GM19397 (cell line): ENCODE measurements around the gene ARID1B.

ENCODE experiments used
- ATAC-seq: cut with Tn5 transposase; IDR thresholded peaks from one replicate; pipeline ENCODE4 v1.9.1; 2021; ENCODE audit warnings: mild to moderate bottlenecking, moderate library complexity; ENCODE audit not compliant: unreplicated experiment

The ARID1B gene

DNA sequence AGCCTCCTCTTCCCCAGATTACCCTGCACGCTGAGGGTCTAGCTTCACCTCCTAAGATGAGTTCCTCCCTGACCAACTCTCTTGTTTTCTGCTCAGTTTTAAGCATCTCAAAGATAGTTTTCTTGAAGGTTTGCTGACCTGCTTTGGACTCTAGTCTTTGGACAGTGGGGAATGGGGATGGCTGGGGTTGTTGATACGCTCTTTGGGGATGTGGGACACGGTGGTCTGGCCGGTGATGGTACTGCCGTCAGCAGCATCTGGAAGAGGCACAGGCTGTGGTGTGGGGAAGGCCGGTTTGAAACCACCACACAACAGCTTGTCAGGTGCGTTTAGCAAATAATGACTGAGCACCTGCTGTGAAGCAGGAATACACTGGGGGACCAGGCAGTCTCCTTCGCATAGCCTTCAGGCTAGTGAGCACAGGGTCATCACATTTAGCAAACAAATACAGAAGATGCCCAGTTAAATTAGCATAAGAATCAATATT, 452.0 kb downstream of the ARID1B start:
- ATAC-seq = no peak

- ATAC-seq = no peak
Measured at GRCh38 chr6:157229713-157230112, 452.5 kb downstream of the ARID1B start.

DNA sequence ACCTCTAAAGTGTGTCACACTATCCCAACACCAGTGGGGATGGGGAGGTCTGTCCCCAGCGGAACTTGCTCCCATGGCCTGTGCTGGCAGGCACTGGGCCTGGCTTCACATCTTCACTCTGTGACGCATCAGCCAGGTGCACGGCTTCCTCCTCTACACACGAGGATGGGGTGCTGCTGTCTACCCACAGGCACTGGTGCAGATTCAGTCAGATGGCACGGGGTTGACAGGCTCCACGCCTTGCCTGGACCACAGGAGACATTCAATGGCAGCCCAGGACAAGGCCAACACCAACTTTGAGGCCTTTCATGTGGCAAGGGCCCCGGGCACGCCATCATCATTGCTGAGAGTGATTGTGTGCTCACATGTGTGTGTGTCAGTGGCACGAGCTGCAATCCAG, 453.7 kb downstream of the ARID1B start:
- no peak for ATAC-seq

DNA sequence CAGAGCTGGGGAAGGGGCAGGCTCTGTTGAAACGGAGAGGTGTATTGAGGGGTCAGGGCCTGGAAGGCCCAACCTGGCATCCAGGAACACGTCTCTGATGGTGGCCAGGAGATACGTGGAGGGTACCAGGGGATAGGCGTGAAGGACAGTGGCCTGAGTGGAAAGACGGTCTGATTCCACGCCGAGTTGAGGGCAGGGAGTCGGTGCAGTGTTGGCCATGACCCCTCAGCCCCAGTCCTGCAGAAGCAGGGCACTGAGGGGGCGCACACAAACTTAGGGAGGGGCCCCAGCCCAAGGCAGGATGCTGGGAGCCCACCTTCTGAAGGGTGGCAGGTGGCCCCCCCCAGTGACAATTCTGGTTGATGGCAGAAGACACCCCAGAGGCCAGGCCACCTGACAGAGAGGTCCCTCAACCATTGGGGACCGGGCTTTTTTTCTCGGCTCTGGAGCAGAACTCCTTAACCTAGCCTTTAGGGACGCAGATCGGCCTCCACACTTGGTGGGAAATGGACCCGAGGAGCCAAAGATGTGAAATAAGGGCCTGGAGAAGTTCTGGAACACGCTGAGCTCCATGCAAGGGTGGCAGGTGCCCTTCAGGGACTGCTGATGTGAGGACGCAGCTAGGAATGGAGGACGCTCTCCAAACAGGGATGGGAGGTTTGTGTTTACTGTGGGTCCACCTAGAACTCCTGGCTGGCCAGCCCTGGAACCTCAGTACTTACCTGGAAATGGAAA, 455.1 kb downstream of the ARID1B start:
- no peak for ATAC-seq

GRCh38 chr6:157233156-157233555, 456.0 kb downstream of the ARID1B start:
- no peak for ATAC-seq

GRCh38 chr6:157233686-157234085, 456.5 kb downstream of the ARID1B start:
- no peak for ATAC-seq

DNA sequence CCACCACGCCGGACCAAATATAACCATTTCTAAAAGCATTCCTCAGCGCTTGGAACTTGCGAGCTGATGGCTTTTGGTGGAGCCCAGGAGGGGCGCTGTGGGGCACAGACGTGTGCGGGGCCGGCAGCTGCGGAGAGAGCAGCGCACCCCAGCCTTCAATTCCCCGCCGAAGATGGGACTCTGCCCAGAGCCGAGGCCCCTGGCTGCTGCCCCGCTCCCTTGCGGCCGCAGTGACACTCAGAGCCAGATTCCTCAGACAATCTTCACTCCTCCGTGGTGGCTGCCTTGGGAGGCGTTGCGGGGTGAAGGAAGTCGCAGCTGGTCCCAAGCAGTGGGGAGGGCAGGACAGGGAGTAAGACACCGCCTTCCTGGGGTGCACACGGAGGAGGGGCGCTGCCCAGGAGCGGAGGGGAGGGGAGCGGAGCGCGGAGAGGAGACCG, 458.4 kb downstream of the ARID1B start:
- ATAC-seq = no peak

GRCh38 chr6:157236040-157236725, 459.0 kb downstream of the ARID1B start:
- no peak for ATAC-seq

GRCh38 chr6:157238346-157238745, 461.2 kb downstream of the ARID1B start:
- ATAC-seq = no peak

DNA sequence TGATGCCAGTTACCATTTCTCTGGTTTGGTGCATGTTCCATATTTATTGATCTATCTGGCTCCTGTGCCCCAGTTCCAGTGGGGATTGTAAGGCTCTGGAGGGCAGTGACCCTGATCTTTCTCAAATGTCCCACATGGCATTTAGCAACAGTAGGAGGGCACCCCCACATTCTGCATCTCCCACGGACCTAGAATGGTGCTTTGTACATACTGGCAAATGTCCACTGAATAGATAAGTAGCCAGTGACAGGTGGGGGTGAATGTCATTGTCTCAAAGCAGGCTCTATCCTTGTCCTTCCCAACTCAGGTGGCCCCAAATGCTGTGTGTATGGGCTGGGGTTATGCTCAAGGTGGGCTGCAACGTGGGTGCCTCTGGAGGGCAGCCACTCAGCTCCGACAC, 462.0 kb downstream of the ARID1B start:
- ATAC-seq = no peak

DNA sequence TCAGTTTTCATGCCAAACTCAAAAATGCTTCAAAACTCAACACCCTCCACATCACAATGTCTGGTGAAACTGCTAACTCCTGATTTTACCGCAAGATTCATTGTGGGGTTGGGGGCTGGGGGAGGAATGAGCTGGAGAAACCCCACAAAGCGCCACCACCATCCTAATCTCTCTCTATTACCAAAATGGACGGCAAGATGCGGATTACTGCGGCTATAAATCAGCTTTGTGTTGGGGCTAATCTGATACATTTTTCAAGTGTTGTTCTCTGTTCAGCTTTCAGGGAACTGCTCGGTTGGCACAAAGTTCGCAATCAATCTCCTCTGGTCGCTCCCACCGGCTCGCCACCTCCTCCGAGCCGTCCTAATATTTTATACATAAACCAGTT, 462.5 kb downstream of the ARID1B start:
- ATAC-seq = no peak

DNA sequence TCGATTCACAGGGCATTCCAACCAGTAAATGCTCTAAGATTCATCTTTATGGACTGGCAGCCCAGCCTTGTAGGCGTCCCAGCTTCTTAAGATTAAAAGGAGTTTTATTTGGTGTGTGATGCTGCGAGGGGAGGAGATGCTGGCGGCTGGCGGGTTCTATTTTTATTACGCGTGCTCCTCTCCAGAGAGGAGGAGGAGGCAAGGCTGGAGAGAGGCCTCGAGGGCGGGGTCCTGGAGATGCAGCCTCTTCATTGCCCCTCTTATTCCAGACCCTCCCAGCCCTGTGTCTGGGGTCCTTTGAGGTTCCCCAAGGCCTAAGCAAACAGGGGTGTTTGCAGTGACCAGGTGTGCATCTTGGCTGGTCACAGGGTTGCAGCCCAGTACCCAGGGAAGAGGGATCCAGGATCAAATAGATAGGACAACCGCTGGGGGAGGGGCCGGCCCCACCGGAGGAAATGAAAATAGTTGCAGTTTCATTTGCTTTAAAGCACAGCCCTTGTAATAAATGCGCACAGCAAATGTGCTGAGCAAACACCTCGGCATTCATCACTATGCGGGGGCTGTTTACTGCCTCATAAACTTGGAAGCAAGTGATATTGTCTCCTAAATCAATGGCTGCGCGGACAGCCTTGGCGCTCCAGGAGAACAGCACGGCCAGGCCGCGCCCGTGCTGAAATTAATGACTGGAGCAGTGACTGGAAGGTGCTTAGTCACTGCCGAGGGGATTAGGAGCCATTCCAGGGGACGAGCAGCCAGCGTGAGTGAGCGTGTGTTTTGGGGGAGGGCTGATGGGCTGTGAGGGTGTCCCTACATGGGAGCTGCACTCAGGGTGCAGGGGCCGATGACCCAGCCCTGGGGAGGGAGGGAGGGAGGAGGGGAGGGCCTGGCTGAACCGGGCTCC, 463.1 kb downstream of the ARID1B start:
- ATAC-seq = no peak

DNA sequence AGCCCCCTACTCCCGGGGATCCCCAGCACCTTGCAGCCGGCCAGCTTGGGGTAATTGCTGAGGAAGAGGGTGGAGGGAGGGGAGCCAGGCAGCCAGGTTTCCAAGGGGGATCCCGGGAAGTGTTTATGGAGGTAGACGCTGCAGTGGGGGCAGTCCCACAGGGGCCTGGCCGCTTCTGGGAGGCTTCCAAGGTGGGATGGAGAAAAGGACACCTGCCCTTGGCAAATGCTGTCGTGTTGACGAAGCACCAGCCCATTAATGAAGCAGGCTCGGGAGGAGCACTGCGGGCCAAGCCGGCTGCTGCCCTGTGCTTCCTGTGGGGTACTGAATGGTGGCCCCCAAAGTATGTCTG, 463.8 kb downstream of the ARID1B start:
- ATAC-seq = no peak

GRCh38 chr6:157242791-157243190, 465.6 kb downstream of the ARID1B start:
- no peak for ATAC-seq

DNA sequence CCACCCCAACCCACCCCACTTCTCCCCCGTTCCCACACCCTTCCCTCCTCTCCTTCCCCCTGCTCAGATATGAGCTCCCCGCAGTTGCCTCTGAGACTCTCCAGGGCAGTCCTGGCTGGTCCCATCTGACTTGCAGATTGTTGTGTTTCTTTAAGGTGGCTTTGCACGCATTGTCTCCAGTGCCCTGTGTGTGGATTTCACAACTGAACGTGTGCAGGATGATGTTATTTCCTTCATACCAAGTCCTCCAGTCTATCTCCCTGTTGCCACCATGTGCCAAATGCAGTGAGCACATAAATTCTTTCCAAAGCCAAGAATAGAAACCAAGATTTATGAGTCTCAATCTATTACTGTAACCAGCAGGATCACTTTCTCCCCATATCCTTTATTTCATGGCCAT, 467.0 kb downstream of the ARID1B start:
- ATAC-seq = no peak

GRCh38 chr6:157244780-157245179, 467.6 kb downstream of the ARID1B start:
- no peak for ATAC-seq

DNA sequence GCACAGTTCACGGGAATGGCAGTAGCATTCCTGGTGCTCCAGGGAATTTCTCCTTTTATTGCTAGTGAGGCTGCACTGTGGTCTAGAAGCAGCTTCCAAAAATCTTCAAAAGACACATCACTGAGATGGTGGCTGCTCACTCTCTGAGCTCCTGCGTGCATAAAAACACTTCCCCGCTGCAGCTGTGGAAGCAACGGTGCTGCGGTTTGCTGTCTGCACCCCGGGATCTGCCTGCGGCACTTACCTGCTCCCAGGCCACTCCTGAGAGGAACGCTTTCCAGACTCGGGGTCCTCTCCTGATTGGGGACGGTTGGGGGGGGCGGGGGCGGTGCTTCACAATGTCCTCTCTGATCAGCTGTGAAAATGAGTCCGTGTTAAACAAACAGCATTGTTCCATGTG, 468.3 kb downstream of the ARID1B start:
- no peak for ATAC-seq

- ATAC-seq = no peak
Measured at GRCh38 chr6:157246048-157246630, 469.0 kb downstream of the ARID1B start.

- ATAC-seq = no peak
Measured at GRCh38 chr6:157246771-157247484, 469.8 kb downstream of the ARID1B start.

- no peak for ATAC-seq
Measured at GRCh38 chr6:157248264-157248663, 471.1 kb downstream of the ARID1B start.
